ENCODE measurements around the gene ADAMTS15.
A peak's percentile ranks its signal among the peaks of the same experiment; 100 is the strongest.
"Not testable (repeated sequence)": the region's sequence is repeated elsewhere in the genome, so short reads cannot be mapped to it uniquely, and the experiment has no call there.

The ADAMTS15 gene

DNA sequence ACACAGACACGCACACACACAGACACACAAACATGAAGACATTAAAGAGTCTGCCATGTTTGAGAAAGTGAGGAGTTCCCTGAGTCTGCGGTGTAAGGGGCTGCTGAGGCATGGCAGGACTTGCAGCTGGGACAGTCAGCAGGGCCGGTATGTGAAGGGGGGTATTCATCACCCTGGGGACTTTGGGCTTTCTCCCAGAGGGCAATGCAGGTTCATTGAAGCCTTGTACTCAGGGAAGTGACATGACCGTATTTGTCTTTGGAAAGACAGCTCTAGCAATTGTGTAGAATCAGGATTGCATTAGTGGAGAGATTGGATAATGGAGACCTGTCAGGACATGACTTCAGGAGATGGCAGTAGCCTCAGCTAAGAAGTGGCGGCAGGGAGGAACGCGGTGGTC lies 10.6 kb upstream of the ADAMTS15 start:
- H3K36me3 ChIP-seq, result no peaks in the 10 kb centered on the region
- intact Hi-C loops (cut with DNase I; ENCODE audit: low total_unique reads), result loop anchor here (10.0 kb wide), 1 partner anchor 457 kb away; no protein-coding TSS in a partner anchor
- TF ChIP-seq, protein P1, sequence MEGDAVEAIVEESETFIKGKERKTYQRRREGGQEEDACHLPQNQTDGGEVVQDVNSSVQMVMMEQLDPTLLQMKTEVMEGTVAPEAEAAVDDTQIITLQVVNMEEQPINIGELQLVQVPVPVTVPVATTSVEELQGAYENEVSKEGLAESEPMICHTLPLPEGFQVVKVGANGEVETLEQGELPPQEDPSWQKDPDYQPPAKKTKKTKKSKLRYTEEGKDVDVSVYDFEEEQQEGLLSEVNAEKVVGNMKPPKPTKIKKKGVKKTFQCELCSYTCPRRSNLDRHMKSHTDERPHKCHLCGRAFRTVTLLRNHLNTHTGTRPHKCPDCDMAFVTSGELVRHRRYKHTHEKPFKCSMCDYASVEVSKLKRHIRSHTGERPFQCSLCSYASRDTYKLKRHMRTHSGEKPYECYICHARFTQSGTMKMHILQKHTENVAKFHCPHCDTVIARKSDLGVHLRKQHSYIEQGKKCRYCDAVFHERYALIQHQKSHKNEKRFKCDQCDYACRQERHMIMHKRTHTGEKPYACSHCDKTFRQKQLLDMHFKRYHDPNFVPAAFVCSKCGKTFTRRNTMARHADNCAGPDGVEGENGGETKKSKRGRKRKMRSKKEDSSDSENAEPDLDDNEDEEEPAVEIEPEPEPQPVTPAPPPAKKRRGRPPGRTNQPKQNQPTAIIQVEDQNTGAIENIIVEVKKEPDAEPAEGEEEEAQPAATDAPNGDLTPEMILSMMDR (IDR thresholded peaks at IDR 0.05), result no peak
- no peaks in the 10 kb centered on the region for H3K27me3 ChIP-seq
- peaks cover 0 to 31% (median 8%) of the 10 kb centered on the region in 4 donors for H3K4me1 ChIP-seq
- H3K9me3 ChIP-seq, result no peaks in the 10 kb centered on the region
- no peak for DNase-seq
- H3K4me3 ChIP-seq, result no peak overlapping the region
- H3K27ac ChIP-seq, result no peak overlapping the region

DNA sequence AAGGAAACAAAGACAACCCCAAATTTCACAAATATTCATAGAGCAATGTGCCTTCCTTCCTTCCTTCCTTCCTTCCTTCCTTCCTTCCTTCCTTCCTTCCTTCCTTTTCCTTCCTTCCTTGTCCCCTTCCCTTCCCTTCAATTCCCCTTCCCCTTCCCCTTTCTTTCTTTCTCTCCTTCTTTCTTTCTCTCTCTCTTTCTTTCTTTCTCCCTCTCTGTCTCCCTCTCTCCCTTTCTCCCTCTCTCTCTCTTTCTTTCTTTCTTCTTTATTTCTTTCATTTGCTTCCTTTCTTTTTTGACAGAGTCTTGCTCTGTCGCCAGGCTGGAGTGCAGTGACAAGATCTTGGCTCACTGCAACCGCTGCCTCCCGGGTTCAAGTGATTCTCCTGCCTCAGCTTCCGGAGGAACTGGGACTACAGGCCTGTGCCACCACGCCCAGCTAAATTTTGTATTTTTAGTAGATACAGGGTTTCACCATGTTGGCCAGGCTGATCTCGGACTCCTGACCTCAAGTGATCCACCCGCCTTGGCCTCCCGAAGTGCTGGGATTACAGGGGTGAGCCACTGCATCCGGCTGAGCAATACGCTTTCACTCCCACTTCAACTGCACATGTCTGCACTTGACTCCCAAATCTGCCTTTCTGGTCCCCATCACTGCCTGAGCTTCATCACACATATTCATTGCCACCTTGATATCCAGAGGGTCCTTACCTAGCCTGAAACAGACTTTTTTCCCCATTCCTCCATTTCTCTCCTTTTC lies 9.9 kb upstream of the ADAMTS15 start:
- not testable (repeated sequence) for DNase-seq, H3K36me3 ChIP-seq, H3K27ac ChIP-seq, H3K4me3 ChIP-seq, H3K27me3 ChIP-seq, H3K9me3 ChIP-seq
- peaks cover 0 to 31% (median 8%) of the 10 kb centered on the region in 4 donors for H3K4me1 ChIP-seq
- intact Hi-C loops (cut with DNase I; ENCODE audit: low total_unique reads), result loop anchor here (10.0 kb wide), 1 partner anchor 456 kb away; no protein-coding TSS in a partner anchor

DNA sequence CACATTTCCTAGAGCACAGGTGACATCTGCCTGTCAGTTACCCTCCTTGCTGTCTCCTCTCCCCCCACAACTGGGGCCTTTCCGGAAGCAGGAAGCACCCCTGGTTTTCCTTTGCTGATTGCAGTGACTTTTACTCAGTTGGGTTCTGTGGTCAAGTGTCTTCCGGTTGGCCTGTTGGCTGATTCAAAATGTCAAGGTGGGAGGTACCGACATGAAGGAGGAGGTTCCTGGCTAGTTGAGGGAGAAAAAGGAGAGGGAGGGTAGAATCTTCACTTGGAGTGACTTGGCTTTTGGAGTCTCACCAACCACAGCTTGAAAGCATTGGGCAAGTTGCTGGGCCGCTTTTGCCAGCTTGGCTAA lies 9.3 kb upstream of the ADAMTS15 start:
- Histone ChIP-seq H3K27me3 (no peaks in the 10 kb centered on the region), H3K4me1 (peaks cover 0 to 31% (median 8%) of the 10 kb centered on the region in 4 donors), H3K4me3 (no peak overlapping the region), H3K27ac (no peak overlapping the region), H3K36me3 (no peaks in the 10 kb centered on the region), H3K9me3 (no peaks in the 10 kb centered on the region)
- TF ChIP-seq, protein P1 (IDR thresholded peaks at IDR 0.05), result no peak
- no peak for DNase-seq
- intact Hi-C loops (cut with DNase I; ENCODE audit: low total_unique reads), result loop anchor here (10.0 kb wide), 1 partner anchor 456 kb away; no protein-coding TSS in a partner anchor

DNA sequence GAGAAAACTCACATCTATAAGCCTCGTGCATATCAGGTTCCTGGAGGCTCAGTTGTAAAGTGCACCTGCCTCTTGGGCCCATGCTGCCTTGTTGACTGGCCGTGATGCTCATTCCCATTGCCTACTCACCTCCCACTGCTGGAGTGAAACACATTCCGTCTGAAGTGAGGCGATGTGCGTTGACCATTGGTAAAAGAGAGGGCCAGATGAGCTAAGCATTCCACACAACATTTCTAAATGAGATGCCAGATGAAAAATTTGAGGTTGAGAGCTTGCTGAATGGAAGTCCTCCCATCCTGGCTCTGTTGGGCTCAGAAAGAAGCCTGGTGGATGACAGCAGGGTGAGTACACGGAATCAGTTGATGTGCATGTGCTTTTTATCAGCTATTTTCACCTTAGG lies 8.6 kb upstream of the ADAMTS15 start:
- intact Hi-C loops (cut with DNase I; ENCODE audit: low total_unique reads), result loop anchor here (10.0 kb wide), 1 partner anchor 455 kb away; no protein-coding TSS in a partner anchor
- no peak overlapping the region for H3K4me3 ChIP-seq
- no peaks in the 10 kb centered on the region for H3K36me3 ChIP-seq
- H3K4me1 ChIP-seq, result peaks cover 0 to 31% (median 8%) of the 10 kb centered on the region in 4 donors
- H3K9me3 ChIP-seq, result no peaks in the 10 kb centered on the region
- H3K27ac ChIP-seq, result peak overlapping the region in 1 of 2 donors; percentile 59
- TF ChIP-seq, protein P1 (IDR thresholded peaks at IDR 0.05), result no peak
- H3K27me3 ChIP-seq, result no peaks in the 10 kb centered on the region
- no peak for DNase-seq

DNA sequence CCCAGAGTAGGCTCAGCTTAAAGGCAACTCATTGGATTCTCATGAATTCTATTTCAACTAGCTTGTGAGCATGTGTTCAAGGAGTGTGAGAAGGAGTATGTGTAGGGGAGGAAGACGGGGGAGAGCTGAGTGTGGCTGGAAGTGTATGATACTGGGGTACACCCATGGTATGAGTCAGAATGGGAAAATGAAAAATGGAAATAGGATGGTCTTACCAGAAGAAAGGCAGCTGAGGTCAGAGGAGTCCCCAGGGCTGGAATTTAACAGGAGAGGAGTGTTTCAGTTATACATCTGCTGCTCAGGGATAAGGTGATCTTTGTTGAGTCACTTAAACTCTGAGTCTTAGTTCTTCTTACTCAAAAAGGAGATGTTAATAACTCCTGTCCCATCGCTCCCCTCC lies 6.7 kb upstream of the ADAMTS15 start:
- H3K4me3 ChIP-seq, result no peak overlapping the region
- intact Hi-C loops (cut with DNase I; ENCODE audit: low total_unique reads), result no loop called here
- DNase-seq, result no peak
- H3K4me1 ChIP-seq, result peaks cover 0 to 17% (median 2%) of the 10 kb centered on the region in 4 donors
- H3K27me3 ChIP-seq, result no peaks in the 10 kb centered on the region
- TF ChIP-seq, protein P1 (IDR thresholded peaks at IDR 0.05), result no peak
- no peaks in the 10 kb centered on the region for H3K9me3 ChIP-seq
- H3K27ac ChIP-seq, result peak overlapping the region; percentile 8 to 59
- no peaks in the 10 kb centered on the region for H3K36me3 ChIP-seq

DNA sequence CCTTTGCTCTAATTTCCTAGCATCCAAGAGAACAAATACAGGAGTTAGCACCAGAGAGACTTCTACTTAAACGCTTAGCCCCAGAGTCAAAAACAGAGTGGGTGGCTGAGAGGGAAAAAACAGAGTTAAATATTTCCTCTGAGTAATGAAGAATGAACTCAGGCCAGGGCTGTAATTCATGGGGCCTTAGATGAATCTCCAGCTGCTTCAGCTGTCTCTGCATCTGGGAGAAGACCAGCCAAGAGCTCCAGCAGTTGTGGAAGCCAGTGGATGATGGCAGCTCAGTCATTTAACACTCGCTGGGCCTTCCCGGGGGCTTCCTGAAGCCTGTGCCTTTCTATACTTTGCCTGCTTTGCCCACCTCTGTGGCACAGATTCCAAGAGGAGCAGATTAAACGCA lies 5.7 kb upstream of the ADAMTS15 start:
- no peak for DNase-seq
- intact Hi-C loops (cut with DNase I; ENCODE audit: low total_unique reads), result no loop called here
- Histone ChIP-seq H3K27ac (peak overlapping the region in 1 of 2 donors; percentile 2), H3K4me3 (no peak overlapping the region), H3K9me3 (no peaks in the 10 kb centered on the region), H3K4me1 (peaks cover 0 to 17% (median 2%) of the 10 kb centered on the region in 4 donors), H3K36me3 (no peaks in the 10 kb centered on the region), H3K27me3 (no peaks in the 10 kb centered on the region)
- TF ChIP-seq, protein P1 (IDR thresholded peaks at IDR 0.05), result no peak

Data from tibial artery (tissue), 4 donors.